WERI-Rb-1 (cell line): ENCODE measurements around the gene NRAP.

ENCODE experiments used
- DNase-seq: peaks from one replicate; pipeline ENCODE4 v3.0.0-alpha.2; 2020
- H3K27ac ChIP-seq: fragments of 250-450 bp; sonication (Bioruptor Pico); 2 replicates; pipeline ENCODE4 v1.5.1; 2020; ENCODE audit warnings: mild to moderate bottlenecking, moderate library complexity
- H3K27me3 ChIP-seq: fragments of 250-450 bp; sonication (Bioruptor Pico); 2 replicates; pipeline ENCODE4 v1.5.1; 2021; ENCODE audit warnings: mild to moderate bottlenecking, low read depth, moderate library complexity; ENCODE audit not compliant: insufficient read depth, severe bottlenecking
- H3K36me3 ChIP-seq: fragments of 250-450 bp; sonication (Bioruptor Pico); 2 replicates; pipeline ENCODE4 v1.5.1; 2020; ENCODE audit warnings: mild to moderate bottlenecking, moderate library complexity
- H3K4me3 ChIP-seq: 2 replicates; pipeline ENCODE4 v1.5.1; 2011; ENCODE audit warnings: low read depth, mild to moderate bottlenecking, control low read depth, low read length
- H3K9me3 ChIP-seq: fragments of 250-450 bp; sonication (Bioruptor Pico); 2 replicates; pipeline ENCODE4 v1.5.1; 2021; ENCODE audit warnings: mild to moderate bottlenecking, moderate library complexity; ENCODE audit not compliant: severe bottlenecking
- CTCF ChIP-seq: IDR thresholded peaks from 2 replicates; pipeline ENCODE4 v1.5.1; 2011; ENCODE audit warnings: low read depth, mild to moderate bottlenecking, control low read depth, inconsistent platforms, low read length

The NRAP gene

GRCh38 chr10:113697595-113697994, 33.8 kb upstream of the NRAP start:
- DNase-seq, result no peak
- Histone ChIP-seq H3K27me3 (no peaks in the 10 kb centered on the region), H3K4me3 (no peak overlapping the region), H3K36me3 (peaks cover 3% of the 10 kb centered on the region; the same call in 1 of the 2 replicates), H3K27ac (no peak overlapping the region), H3K9me3 (peaks cover 10% of the 10 kb centered on the region)
- TF ChIP-seq CTCF, result no peak

GRCh38 chr10:113695691-113696090, 31.9 kb upstream of the NRAP start:
- Histone ChIP-seq H3K36me3 (peaks cover 3% of the 10 kb centered on the region; the same call in 1 of the 2 replicates), H3K9me3 (peaks cover 13% of the 10 kb centered on the region), H3K4me3 (no peak overlapping the region)

GRCh38 chr10:113693348-113693747, 29.5 kb upstream of the NRAP start:
- Histone ChIP-seq H3K27me3 (no peaks in the 10 kb centered on the region), H3K36me3 (peaks cover 3% of the 10 kb centered on the region; the same call in 1 of the 2 replicates), H3K4me3 (no peak overlapping the region), H3K9me3 (peaks cover 13% of the 10 kb centered on the region), H3K27ac (no peak overlapping the region)
- DNase-seq, result no peak
- no peak for TF ChIP-seq CTCF

More at GRCh38 chr10:113695691-113696090, 31.9 kb upstream of the NRAP start:
- no peak for DNase-seq
- no peak for TF ChIP-seq CTCF
- no peaks in the 10 kb centered on the region for H3K27me3 ChIP-seq
- no peak overlapping the region for H3K27ac ChIP-seq

- no peak overlapping the region for H3K27ac ChIP-seq
- no peak for DNase-seq
- H3K4me3 ChIP-seq, result no peak overlapping the region
- peaks cover 13% of the 10 kb centered on the region for H3K9me3 ChIP-seq
- TF ChIP-seq CTCF, result no peak
- H3K36me3 ChIP-seq, result peaks cover under 1% of the 10 kb centered on the region; the same call in 1 of the 2 replicates
- H3K27me3 ChIP-seq, result no peaks in the 10 kb centered on the region
Observed at GRCh38 chr10:113692271-113692670, 28.4 kb upstream of the NRAP start.

- no peak for DNase-seq
- Histone ChIP-seq H3K9me3 (peaks cover 16% of the 10 kb centered on the region), H3K4me3 (no peak overlapping the region), H3K36me3 (no peaks in the 10 kb centered on the region), H3K27ac (no peak overlapping the region), H3K27me3 (no peaks in the 10 kb centered on the region)
- TF ChIP-seq CTCF, result no peak
Observed at GRCh38 chr10:113691381-113691780, 27.5 kb upstream of the NRAP start.

GRCh38 chr10:113690749-113691148, 26.9 kb upstream of the NRAP start:
- no peak overlapping the region for H3K27ac ChIP-seq
- no peaks in the 10 kb centered on the region for H3K27me3 ChIP-seq
- H3K9me3 ChIP-seq, result peaks cover 16% of the 10 kb centered on the region
- H3K36me3 ChIP-seq, result no peaks in the 10 kb centered on the region
- DNase-seq, result no peak
- no peak overlapping the region for H3K4me3 ChIP-seq
- TF ChIP-seq CTCF, result no peak
